GM12891 (cell line): Measurements from ENCODE around the gene PDLIM4.

Source experiments
- POLR2A ChIP-seq: IDR thresholded peaks from 2 replicates; pipeline ENCODE4 v1.6.1; 2011; ENCODE audit warnings: low read depth, low read length, control low read depth
- POLR2AphosphoS5 ChIP-seq: IDR thresholded peaks from 2 replicates; pipeline ENCODE4 v1.6.1; 2011; ENCODE audit warnings: low read depth, low read length, control low read depth
- POU2F2 ChIP-seq: IDR thresholded peaks from 2 replicates; pipeline ENCODE4 v1.6.1; 2011; ENCODE audit warnings: low read depth, mild to moderate bottlenecking, control low read depth, low read length, moderate library complexity
- SPI1 ChIP-seq: IDR thresholded peaks from 2 replicates; pipeline ENCODE4 v1.6.1; 2011; ENCODE audit warnings: low read depth, low read length, control low read depth
- TAF1 ChIP-seq: IDR thresholded peaks from 2 replicates; pipeline ENCODE4 v1.6.1; 2011; ENCODE audit warnings: low read depth, low read length, control low read depth

- TF ChIP-seq SPI1 (no peak), POLR2AphosphoS5 (no peak), TAF1 (no peak), POLR2A (no peak), POU2F2 (no peak)
These were observed 33.6 kb upstream of the PDLIM4 start for GRCh38 chr5:132223861-132224260.
